BE2C (cell line): ENCODE results near the gene TMED5.

Source experiments
- DNase-seq: peaks from one replicate; pipeline ENCODE4 v3.0.0-alpha.2; 2020
- H3K27me3 ChIP-seq: fragments of 250-450 bp; sonication (Bioruptor Pico); 2 replicates; pipeline ENCODE4 v1.5.1; 2020; ENCODE audit warnings: mild to moderate bottlenecking
- H3K36me3 ChIP-seq: fragments of 250-450 bp; sonication (Bioruptor Pico); 2 replicates; pipeline ENCODE4 v1.5.1; 2020; ENCODE audit warnings: mild to moderate bottlenecking
- H3K4me1 ChIP-seq: fragments of 250-450 bp; sonication (Bioruptor Pico); 2 replicates; pipeline ENCODE4 v1.5.1; 2020
- H3K4me3 ChIP-seq: 2 replicates; pipeline ENCODE4 v1.5.1; 2011; ENCODE audit warnings: low read depth, low read length
- H3K9me3 ChIP-seq: fragments of 250-450 bp; sonication (Bioruptor Pico); 2 replicates; pipeline ENCODE4 v1.5.1; 2020
- TF ChIP-seq, protein P1 (sequence below): IDR thresholded peaks from 2 replicates; pipeline ENCODE4 v1.5.1; 2012; ENCODE audit warnings: mild to moderate bottlenecking, low read depth, low read length

The TMED5 gene

GRCh38 chr1:93120614-93121013, 59.6 kb downstream of the TMED5 start:
- Histone ChIP-seq H3K4me3 (no peak overlapping the region), H3K9me3 (no peaks in the 10 kb centered on the region), H3K36me3 (no peaks in the 10 kb centered on the region; the same call in 1 of the 2 replicates), H3K27me3 (no peaks in the 10 kb centered on the region), H3K4me1 (no peaks in the 10 kb centered on the region)
- TF ChIP-seq, protein P1, sequence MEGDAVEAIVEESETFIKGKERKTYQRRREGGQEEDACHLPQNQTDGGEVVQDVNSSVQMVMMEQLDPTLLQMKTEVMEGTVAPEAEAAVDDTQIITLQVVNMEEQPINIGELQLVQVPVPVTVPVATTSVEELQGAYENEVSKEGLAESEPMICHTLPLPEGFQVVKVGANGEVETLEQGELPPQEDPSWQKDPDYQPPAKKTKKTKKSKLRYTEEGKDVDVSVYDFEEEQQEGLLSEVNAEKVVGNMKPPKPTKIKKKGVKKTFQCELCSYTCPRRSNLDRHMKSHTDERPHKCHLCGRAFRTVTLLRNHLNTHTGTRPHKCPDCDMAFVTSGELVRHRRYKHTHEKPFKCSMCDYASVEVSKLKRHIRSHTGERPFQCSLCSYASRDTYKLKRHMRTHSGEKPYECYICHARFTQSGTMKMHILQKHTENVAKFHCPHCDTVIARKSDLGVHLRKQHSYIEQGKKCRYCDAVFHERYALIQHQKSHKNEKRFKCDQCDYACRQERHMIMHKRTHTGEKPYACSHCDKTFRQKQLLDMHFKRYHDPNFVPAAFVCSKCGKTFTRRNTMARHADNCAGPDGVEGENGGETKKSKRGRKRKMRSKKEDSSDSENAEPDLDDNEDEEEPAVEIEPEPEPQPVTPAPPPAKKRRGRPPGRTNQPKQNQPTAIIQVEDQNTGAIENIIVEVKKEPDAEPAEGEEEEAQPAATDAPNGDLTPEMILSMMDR: no peak
- DNase-seq: no peak

GRCh38 chr1:93114391-93114790, 65.8 kb downstream of the TMED5 start:
- TF ChIP-seq, protein P1: no peak
- Histone ChIP-seq H3K9me3 (no peaks in the 10 kb centered on the region), H3K4me1 (no peaks in the 10 kb centered on the region), H3K27me3 (no peaks in the 10 kb centered on the region), H3K4me3 (no peak overlapping the region), H3K36me3 (no peaks in the 10 kb centered on the region; the same call in 1 of the 2 replicates)
- no peak for DNase-seq

DNA sequence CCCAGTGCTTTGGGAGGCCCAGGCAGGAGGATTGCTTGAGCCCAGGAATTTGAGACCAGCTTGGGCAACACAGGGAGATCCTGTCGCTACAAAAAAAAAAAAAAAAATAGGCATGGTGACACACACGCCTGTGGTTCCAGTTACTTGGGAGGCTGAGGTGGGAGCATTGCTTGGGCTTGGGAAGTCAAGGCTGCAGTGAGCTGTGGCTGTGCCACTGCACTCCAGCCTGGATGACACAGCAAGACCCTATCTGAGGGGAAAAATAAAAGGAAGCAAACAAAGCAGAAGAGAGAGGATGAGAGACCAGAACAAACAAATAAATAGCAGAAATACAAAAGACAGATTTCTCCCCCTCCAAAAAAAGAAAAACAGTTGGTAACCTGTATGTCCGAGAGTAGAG, 67.1 kb downstream of the TMED5 start:
- Histone ChIP-seq H3K27me3 (no peaks in the 10 kb centered on the region), H3K4me3 (no peak overlapping the region), H3K9me3 (no peaks in the 10 kb centered on the region), H3K36me3 (no peaks in the 10 kb centered on the region; the same call in 1 of the 2 replicates), H3K4me1 (no peaks in the 10 kb centered on the region)
- no peak for DNase-seq
- TF ChIP-seq, protein P1: no peak

DNA sequence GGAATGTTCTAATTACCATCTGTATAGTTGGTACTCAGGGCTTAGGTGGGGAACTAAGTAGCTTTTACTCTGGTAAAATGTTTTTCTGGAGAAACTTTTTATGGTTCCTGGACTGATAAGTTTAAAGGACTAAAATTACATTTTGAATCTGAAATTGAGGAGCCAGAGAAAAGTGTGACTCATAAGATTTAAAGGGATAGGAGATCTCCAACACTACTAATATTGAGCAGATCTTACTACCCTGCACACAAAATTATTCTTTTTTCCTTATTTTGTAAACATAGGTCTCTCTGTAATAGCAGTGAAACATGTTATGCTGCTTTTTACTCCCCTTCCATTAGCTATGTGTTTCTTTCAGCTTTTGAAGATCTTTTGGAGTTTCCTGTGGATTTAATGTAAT, 68.7 kb downstream of the TMED5 start:
- H3K27me3 ChIP-seq: no peaks in the 10 kb centered on the region
- TF ChIP-seq, protein P1: no peak
- H3K36me3 ChIP-seq: no peaks in the 10 kb centered on the region

GRCh38 chr1:93111065-93111464, 69.1 kb downstream of the TMED5 start:
- Histone ChIP-seq H3K4me3 (no peak overlapping the region), H3K9me3 (no peaks in the 10 kb centered on the region), H3K4me1 (no peaks in the 10 kb centered on the region), H3K36me3 (no peaks in the 10 kb centered on the region), H3K27me3 (no peaks in the 10 kb centered on the region)
- DNase-seq: no peak
- TF ChIP-seq, protein P1: no peak

More for the DNA sequence above, 68.7 kb downstream of the TMED5 start:
- Histone ChIP-seq H3K9me3 (no peaks in the 10 kb centered on the region), H3K4me1 (no peaks in the 10 kb centered on the region), H3K4me3 (no peak overlapping the region)
- DNase-seq: no peak

- Histone ChIP-seq H3K36me3 (no peaks in the 10 kb centered on the region), H3K4me3 (no peak overlapping the region), H3K4me1 (no peaks in the 10 kb centered on the region), H3K27me3 (no peaks in the 10 kb centered on the region), H3K9me3 (no peaks in the 10 kb centered on the region)
- TF ChIP-seq, protein P1: no peak
- DNase-seq: no peak
These were observed 70.6 kb downstream of the TMED5 start for GRCh38 chr1:93109578-93109977.
